ENCODE results near the gene C1QB. TPM values are rescaled to one million over a fixed set of nuclear protein-coding genes. Genes with fewer than 3 reads are reported as not detected.
"Not testable (repeated sequence)": the region's sequence is repeated elsewhere in the genome, so short reads cannot be mapped to it uniquely, and the experiment has no call there.

C1QB gene
- total RNA-seq, 1 experiment from 2014 or later: not detected

DNA sequence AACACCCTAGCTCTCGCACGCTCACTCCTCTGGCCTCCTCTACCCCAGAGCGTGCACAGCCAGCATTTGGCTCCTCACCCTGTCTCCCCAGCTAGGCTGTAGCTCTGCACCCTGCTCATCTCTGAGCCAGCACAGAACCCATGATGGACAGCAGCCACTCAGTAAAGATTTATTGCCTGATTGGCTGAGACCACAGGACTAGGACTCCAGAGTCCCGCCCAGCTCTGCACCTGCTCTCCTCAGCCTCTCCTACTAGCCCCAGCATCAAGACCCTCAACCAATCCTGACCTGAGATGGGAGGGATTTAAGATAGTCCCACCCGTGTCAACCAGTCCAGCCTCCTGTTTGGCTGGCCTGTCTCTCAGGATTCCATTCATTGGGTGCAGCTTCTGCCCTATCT is 9.3 kb downstream of the C1QB start:
- DNase-seq (ENCODE audit: low read depth): peak; percentile 18

DNA sequence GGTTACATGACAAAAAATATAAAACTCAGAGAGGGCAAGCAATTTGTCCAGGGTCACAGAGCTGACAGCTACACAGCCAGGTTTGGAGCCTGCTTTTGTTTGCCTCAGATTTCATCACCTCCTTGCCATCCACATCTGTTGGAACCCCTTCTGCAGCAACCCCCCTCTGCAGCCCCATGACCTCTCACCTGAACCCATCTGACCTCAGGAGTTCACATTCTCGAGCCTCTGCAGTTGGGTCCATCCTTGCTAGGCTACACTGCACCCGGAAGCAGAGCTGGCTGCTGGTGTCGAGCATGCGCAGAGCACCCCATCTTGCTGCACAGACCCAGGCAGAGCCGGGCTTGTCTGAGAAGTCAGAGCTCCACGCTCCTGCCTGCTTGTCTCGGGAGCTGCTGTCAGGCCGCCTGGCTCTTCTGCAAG is 10.0 kb downstream of the C1QB start:
- no peak for DNase-seq (ENCODE audit: low read depth)

DNA sequence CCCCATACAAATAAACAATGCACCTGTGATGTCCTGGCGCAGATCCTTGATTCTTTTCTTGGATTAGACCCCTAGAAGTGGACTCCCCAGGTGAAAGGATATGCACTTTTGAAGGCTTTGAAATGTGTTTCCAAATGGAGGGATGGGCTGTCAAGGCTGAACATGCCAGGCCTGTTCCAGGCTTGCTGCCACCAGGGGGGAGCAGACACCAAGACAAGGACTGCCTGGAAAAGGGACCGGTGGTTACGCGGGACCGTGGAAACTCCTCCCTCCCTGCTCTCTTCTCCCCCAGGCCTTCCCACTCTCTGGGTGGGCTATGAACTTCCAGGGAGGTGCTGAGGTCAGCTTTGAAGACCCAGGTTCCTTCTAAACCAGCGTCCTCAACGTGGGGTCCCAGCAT is 12.7 kb downstream of the C1QB start:
- DNase-seq (ENCODE audit: low read depth): peak; percentile 34

DNA sequence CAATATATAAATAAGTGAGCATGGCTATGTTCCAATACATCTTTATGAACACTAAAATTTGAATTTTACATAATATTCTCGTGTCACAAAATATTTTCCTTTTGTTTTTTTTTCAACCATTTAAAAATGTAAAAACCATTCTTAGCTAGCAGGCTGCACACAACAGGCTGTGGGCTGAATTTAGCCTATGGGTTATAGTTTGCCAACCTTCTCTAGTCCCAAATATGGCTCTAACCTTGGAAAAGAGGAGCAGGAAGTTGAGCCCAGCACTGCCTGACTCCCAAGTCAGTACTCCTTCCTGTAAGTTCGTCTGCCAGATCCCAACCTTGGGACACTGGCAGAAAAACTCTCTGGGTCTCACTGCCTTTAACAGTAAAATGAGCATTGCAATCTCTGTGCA is 13.4 kb downstream of the C1QB start:
- DNase-seq (ENCODE audit: low read depth): no peak

DNA sequence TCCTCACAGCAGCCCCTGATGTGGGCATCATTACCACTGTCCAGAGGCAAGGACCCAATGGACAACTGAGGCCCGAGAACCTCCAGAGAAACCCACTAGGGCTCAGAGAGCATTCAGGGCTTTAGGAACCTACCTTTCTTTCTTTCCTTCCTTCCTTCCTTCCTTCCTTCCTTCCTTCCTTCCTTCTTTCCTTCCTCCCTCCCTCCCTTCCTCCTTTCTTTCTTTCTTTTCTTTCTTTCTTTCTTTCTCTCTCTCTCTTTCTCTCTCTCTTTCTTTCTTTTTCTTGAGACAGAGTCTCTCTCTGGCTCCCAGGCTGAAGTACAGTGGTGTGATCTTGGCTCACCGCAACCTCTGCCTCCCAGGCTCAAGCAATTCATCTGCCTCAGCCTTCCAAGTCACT is 15.8 kb downstream of the C1QB start:
- not testable (repeated sequence) for DNase-seq (ENCODE audit: low read depth)

DNA sequence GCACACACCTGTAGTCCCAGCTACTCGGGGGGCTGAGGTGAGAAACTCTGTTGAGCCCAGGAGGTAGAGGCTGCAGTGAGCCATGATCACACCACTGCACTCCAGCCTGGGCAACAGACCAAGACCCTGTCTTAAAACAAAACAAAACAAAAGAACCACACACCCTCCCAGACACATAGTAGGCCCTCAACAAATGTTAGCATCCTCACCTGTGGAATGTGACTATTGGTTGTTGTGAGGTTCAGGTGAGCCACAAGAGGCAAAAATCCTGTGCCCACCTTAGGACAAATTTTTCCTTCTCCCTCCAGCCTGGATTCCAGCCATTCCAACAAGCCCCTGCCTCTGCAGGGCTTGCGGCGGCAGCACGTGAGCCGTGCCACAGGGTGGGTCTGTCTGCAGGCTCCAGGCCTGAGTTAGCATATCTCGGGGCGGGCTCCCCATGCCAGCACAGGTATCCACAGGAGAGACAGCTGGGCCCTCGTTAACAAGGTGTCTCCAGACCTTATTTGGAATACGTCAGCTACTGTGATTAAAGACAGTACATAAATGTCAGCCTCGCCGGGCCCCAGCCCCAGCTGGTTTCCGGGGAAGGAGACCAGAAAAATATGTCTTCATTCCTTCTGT is 17.4 kb downstream of the C1QB start:
- DNase-seq (ENCODE audit: low read depth): no peak

DNA sequence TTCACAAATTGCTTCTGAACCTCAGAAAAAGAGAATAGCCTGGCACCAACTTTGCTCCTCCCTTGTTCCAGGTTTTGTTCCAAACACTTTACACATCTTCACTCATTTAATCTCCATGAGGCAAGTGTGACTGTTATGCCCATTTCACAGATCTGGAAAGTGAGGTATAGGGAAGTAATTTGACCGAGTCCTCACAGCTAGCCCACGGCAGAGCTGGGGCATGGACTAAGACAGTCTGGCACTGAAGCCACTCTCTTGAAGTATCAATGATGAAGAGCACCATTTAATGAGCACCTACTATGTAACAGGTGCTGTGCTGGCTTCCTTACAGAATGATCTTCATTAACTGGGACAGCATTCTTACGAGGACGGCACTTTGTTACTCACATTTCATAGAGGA is 19.0 kb downstream of the C1QB start:
- no peak for DNase-seq (ENCODE audit: low read depth)

DNA sequence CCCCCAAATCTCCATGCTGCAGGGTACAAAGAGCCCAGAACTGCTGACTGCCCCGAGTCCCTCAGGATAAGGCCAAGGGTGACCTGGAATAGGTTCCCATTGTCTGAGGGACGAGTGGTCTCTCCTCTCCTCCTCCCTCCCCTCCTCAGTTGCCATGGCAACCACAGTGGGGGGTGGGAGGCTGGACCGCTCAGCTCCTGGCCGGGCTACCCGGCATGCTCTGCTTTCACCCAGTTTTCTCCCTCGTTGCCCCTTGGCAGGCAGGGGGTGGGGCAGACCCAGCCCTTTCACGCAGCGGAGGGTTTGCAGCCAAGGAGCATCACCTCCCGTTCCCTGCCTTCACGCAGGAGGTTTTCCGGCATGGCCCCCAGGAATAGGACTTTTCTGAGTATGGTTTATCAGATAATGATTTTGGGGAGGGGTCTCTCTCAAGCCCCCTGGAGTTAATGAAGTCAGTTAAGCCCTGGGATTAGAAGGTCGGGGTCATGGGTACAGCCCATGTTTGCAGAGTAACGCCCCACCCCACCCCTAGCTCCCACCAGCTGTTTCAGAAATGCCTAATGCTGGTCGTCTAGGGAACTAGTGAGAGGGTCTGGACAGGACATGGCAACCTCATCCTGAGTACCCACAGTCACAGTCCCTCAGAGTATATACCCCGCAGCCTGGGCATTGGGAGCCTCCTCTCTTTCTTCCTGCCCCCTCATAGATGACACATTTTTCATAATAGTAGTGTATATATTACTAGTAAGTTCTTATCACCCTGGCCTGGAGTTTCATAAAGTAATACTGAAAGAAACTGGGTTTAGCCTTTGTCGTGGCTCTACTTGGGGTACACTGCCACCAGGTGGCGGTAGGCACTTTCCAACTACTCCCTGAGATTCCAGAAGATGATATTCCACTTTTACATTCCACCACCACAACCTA is 20.7 kb downstream of the C1QB start:
- peak; percentile 65 for DNase-seq (ENCODE audit: low read depth)

DNA sequence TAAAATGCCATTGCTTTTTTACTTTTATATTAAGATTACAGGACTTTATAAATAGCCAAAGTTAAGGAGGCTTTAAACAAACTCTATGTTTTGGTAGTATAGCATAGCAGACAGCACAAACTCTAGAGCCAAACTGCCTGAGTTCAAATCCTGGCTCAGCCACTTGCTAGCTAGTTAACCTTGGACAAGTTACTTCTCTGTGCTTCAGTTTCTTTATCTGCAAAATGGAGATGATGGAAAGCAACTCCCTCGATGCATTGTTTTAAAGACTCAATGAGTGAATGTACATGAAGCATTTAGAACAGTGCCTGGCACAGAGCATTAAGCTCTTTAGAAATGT is 21.3 kb downstream of the C1QB start:
- DNase-seq (ENCODE audit: low read depth): no peak

DNA sequence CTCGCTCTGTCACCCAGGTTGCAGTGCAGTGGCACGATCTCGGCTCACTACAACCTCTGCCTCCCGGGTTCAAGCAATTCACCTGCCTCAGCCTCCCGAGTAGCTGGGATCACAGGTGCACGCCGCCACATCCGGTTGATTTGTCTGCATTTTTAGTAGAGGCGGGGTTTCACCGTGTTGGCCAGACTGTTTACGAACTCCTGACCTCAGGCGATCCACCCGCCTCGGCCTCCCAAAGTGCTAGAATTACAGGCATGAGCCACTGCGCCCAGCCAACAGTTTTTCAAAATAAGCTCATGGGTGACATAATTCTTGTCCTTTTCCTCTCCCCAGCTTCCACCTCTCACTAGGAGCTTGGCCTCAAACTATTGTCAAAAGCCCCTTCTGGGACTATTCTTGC is 23.1 kb downstream of the C1QB start:
- not testable (repeated sequence) for DNase-seq (ENCODE audit: low read depth)

DNA sequence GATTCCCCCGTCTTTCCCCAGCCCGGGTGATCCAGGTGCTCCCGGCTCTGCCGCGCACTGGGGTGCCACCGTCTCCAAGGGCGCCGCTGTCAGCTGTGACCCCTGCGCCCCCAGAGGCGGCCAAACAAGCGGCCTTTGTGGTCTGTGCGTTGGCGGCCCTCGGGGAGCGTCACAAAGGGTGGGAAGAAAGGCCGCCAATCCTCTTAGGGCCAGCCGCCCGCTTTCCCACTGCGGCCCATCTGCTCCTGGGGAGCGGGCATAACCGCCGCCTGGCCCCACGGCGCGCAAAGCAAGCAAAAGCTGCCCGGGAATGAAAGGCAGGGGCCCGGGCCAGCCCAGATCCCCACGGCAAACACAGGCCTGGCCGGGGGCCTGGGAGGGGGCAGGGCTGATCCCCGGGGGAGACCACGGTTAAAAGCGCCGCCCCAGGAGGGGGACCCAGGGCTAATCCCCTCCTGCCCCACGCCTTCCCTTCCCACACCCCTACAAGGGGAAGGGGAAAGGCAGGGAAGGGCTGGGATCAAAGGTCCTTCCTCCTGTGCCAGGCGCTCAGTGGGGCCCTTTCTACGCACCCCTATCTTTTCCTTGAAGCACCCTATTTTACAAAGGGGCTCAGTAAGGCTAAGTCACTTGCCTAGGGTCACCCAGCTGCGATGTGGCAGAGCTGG is 24.0 kb downstream of the C1QB start:
- no peak for DNase-seq (ENCODE audit: low read depth)

DNA sequence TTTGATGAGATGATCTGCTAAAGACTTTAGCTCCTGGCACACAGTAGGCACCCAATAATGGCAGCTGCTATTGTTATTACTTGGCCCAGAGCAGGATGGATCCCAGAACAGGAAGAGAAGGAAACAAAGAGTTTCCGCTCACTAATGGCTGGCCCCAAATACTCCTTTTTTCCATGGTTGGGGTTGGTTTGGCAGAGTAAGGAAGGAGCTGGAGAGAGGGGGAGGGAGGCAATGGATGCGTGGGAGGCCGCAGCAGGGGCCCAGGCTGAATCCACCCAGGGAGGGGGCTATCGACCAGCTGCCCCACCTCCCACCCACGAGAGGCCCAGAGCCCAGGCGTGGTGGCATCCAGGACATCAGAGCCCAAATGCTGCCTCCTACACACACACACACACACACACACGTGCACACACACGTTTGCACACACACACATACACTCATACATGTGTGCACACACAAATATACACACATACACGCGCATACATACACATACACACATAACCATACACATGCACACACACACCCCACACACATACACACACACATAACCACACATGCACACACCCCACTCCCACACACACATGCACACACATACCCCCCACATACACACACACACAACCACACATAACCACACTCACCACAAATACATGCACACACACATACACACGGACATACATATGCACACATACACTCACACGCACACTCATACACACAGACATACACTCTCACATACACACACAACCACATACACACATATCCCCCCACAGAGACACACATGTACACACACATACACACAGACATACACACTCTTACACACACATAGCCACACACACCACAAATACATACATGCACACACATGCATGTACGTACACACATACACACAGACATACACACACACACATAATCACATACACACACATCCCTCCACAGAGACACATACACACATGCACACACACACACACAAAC is 25.2 kb downstream of the C1QB start:
- no peak for DNase-seq (ENCODE audit: low read depth)

DNA sequence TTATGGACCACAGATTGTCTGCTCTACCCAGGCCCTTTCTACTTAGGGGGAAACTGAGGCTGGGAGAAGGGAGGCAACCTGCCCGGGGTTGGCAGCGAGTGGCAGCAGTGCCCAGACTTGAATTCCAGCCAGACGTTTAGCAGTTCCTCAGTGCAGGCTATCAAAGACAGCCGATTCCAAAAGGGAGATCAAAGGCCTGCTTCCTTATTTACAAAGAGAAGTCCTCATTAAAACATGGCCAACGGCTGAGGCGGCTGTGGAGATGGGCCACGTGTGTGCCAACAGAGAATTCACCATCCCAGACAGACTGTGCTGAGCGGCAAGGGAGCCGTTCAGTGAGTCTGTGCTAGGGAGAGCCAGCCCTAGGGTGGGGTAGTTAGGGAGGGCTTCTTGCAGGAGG is 27.7 kb downstream of the C1QB start:
- no peak for DNase-seq (ENCODE audit: low read depth)

DNA sequence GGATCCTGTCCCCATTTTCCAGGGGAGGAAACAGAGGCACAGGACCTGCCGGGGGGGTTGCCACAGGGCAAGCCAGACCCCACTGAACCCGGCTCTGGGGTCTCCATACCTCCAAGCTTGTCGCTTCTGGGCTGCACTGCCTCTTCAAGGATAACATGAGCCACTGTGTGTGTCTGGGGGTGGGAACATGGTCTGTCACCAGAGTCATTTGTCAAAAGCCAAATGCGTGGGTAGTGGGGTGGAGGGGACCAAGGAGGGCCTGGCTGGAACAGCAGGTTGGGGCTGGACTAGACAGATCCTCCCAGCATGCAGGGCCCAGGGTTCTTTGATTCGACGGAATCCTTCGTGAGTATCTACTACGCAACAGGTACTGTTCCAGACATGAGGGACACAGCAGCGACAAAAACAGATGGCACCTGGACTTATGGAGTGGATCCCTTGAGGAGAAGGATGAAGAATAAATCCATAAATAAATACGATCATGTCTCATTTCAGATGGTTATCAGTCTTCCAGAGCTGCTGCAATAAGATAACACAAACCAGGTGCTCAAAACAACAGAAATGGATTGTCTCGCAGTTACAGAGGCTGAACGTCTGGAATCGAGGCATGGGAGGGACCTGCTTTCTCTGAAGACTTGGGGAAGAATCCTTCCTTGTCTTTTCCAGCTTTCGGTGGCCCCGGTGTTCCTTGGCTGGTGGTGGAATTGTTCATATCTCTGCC is 28.7 kb downstream of the C1QB start:
- DNase-seq (ENCODE audit: low read depth): no peak

DNA sequence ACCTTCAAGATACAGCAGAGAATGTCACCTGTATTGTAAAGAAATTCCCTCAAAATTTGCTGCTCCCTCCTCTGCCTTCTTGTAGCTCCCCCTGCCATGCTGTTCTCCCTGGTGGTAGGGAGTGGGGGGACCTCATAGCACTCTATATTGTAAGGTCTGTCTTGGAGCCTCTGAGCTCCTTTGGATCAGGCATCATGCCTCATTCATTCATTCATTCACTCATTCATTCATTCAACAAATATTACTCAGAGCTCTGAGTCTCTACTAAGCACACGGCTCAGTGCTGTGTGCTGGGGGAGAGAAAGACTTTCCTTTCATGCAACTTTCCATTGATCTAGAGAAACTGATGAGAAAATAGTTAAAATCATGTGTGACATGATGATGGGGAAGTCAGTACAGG is 30.5 kb downstream of the C1QB start:
- DNase-seq (ENCODE audit: low read depth): no peak

DNA sequence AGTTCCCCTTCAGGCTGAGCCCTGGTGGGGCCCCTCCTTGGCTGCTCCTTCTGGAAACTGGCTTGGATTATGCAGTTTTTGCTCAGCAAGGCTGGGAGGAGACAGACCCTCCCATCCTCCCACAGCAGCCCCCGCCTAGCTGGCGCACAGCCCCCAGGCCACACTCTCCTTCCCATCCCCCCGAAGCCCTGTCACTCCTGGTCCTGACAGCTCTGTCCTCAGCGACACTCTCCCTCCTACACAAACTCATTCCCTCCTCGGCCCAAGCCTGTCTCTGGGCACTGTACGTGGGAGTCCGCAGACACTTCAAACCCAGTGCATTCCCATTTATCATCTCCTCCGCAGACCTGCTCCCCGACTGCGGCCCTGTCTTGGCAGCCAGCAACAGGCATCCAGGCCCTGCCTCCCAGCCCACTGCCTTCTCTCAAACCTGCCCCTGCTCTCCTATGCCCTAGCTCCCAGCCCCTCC is 32.6 kb downstream of the C1QB start:
- DNase-seq (ENCODE audit: low read depth): no peak

DNA sequence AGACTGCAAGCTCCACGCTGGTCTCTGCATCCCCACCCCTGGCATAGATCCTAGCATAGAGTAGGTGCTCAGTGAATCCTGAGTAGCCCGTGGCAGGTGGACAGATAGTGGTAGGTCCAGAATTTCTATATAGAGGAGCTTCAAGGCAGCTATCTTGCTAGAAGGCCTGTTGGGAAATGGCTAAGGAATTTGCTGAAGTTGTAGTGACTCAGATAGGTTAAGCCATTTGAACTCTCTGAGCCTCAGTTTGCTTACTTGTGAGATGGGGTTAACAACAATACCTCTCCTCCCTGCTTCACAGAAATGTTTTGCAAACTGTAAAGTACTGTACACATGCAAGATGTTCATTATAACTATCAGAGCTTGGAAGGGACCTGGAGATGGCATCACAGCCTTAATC is 34.2 kb downstream of the C1QB start:
- DNase-seq (ENCODE audit: low read depth): no peak

DNA sequence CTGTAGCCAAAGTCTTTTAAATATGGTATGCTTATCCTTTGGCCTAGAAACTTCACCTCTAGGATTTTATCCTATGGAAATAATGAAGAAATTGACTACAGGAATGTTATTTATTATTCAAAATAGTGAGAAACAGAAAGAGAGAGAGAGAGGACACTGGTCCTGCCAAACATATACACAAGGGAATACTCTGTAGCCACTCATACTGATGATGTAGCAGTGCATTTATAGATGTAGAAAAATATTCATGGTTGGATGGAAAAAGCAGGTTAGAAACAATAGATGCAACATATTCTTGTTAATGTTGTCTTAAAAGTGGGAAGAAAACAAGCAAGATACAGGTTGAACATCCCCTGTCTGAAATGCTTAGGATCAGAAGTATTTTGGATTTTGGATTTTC is 35.4 kb downstream of the C1QB start:
- no peak for DNase-seq (ENCODE audit: low read depth)

DNA sequence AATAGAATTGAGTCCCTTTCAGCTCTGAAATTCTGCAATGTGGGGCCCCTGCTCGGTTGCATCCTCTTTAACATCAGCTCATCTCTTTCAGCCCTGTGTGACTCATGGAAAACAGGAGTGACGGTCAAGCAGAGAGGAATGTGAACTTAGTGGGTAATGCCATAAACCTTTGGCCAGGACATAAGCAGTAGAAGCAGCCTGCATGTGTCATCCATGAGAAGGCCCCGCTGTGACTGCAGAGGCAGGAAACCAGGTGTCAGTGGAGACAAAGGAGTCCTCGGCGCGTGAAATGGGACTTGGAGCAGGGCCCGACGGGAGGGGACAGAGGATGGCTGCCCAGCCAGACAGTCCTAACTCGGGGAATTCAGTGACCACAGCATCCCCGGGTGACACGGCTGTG is 36.5 kb downstream of the C1QB start:
- peak; percentile 91 for DNase-seq (ENCODE audit: low read depth)

DNA sequence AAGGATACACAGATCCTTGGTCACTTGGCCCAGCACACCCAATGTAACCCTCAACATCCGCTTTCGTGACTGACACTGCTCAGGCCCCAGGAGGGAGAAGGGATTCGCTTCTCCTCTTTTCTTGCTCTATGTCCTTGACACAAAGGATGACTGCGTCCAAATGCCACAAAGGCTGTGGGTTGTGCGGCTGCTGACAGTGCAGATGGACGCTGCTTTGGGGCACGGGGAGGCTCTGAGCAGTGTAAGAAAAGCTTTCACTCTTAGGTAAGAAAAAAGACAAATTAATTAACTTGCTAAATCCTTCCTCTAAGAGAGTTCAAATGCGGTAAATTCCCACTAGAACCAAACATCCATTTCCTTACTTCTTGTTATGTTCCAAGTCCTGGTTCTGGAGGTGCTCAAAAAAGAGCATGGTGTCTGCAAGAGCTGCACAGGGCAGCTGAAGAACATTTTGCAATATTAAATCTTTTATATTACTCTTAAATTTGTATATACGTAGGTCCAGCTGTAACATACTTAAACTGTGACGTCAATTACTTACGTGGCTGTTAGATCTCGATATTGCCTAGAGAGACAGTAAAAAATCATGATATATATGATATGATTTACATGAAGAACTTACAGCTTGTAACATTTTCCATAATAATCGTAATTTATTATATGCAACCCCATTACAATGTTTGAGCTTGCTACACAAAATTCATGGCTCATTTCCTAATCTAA is 38.2 kb downstream of the C1QB start:
- no peak for DNase-seq (ENCODE audit: low read depth)
